GM19463 (cell line): ENCODE measurements around the gene RIMS1.

Experiments
- ATAC-seq: cut with Tn5 transposase; IDR thresholded peaks from one replicate; pipeline ENCODE4 v1.9.1; 2021; ENCODE audit warnings: mild to moderate bottlenecking, moderate library complexity; ENCODE audit not compliant: unreplicated experiment

RIMS1 gene

DNA sequence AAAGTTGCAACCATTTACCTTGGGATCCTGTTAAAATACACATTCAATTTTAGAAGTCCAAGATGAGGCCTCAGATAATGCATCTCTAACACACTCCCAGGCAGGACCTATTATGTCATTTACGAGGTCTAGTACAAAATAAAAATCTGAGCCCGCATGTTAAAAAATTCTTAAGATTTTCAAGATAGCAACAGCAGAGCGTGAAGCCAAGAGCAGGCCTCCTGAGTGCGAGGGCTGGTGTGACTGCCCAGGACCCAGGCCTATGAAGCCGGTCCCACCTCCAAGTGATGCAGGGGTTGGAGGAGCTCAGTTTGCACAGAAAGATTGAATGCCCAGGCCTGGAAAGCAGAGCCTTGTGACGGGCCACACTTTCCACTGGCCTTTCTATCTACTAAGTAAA is 524.4 kb downstream of the RIMS1 start:
- no peak for ATAC-seq

DNA sequence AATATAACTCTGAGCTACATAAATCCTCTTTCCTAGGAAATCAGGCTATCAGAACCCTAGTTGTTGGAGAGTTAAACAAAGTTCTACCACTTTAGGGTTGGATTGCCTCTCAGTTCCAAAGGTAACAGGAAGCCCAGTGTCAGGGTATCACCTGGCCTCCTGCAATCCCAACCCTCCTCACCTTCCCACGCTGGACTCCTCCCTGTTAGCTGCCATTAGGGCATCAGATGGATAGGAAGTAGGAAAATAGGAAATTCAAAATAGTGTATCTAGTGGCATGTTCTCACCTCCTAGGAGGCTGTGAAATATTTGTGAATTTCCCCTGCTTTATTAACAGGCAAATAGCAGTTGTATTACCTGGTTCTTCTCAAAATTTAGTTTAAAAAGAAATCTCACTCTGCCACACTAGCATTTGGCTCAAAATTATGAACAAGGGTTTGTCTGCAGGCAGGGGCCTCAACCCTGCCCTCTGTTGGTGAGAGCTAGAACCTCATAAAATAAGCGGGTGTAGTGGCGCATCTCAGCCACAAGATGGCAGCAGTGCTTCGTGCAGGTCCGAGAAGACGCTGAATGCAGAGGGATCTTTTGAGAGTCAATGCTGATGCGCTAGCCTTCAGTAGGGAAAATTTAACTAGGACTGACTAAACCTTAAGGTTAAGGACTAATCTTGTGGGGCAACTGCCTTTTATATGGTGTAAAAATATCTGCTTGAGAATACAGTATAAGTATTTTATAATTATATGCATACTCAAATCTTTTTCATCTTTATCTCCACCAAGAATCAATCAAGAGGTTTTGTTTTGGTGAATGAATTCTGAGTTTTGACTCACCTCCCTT is 525.7 kb downstream of the RIMS1 start:
- peak; percentile 84 for ATAC-seq

DNA sequence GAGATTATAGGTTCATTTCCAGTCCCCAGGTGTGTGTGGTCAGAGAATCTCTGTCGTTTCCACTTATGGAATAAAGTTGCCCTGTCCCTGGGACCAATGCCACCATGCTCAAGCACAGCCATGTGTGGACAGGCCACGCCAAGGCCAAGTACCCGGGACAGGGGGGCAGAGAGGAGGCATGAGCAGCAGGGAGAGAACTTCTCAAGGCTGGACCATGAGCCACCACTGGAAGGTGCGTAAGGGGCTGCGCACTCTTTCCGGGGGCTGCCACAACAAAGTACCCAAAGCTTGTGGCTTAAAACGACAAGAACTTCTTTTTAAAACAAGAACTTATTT is 526.3 kb downstream of the RIMS1 start:
- no peak for ATAC-seq

DNA sequence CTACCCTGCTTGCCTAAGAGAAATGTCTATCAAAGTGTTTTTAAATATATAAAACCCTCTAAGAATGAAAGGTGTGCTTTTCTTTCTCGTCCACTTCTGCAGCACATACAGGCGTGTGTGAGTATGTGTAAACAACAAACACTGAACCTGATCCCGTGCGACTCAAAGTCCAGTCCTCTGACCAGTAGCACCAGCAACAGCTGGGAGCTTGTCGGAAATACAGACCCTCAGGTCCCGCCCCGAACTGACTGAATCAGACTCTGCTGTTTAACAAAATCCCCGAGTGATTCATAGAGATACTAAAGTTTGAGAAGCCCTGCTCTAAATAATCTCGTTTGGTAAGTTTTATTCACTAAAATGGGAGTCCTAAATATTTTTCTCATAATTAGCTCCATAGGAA is 527.5 kb downstream of the RIMS1 start:
- no peak for ATAC-seq

DNA sequence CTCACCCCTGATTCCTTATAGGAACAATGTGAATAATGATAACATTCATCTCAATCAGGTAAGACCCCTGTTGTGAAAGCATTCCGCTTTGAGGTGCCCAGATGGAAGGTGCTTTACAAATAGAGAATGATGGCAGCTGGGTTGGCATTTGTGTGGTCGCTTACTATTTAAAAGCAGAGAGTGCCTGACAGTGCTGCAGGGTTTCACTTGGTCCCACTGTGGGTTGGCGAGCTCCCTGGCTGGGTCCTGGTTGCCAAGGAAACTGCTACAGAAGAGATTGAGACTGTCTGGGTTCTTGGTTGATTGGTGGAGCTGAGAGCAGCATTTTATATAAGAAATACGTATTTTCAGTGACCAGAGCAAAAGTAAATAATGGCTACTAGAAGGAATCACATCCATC is 528.3 kb downstream of the RIMS1 start:
- no peak for ATAC-seq

DNA sequence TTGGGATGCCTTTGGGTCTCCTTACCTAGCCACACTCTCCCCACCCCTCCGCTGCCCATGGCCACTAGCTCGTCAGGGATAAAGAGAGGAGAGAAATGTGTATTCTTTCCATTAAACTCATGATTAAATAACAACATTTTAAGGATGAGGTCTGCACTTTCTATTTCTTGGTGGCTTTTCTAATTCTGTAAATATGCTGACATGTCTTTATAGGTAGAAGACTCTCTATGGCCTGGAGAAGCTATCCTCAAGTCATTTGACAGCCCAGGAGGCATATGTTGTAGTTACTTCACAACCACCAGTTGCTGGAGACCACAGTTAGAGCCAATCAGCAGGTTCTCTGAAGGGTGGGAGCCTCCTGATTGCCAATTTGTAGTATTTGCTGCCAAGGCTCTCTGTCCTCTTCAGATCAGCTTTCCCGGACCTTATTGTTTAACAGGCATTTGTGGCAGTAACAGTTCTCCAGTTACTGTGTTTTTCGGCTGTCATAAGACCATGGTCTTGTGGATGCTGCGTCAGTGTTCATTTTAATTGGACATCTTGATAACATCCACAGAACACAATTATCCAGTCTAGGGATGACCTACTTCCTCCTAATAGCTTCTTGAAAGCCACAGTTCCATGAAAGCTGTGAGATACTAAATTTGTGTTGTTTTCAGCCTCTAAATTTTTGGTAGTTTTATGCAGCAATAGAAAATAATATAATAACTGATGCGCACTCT is 530.6 kb downstream of the RIMS1 start:
- no peak for ATAC-seq

DNA sequence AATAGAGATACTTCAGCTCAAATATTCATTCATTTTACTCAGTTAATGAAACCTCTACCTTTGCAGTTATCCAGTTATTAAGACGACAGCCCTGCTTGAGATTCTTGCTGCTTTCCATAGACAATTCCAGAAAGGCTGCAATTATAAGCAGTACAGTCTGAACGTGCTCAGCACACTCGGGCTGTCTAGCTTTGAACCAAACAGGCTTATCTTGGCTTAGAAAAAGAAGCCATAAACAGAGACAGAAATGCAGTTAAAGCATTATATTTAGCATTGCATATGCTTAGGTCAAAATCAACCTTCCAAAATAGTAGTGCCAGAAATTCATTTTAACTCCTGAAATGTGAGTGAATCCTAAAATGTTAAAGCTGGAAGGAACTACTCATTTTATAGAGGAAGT is 531.4 kb downstream of the RIMS1 start:
- ATAC-seq = no peak

DNA sequence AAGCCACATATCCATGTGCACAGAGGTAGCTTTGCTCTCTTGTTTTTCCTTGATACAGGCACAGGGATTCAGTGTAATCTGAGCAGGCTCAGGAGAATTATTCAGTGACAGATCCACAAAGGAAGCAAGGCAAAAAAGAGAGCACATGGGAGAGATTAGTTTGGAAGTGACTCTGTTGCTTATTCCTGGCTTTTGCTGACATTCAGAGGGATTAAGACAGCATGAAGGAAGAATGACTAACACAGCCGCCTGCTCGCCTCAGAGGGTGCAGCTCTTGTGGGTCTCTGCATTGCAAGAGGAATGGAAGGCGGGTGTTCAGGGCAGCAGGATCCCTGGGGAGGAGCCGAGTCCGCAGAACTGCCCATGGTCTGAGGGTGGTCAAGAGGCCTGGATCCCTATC is 532.1 kb downstream of the RIMS1 start:
- ATAC-seq = no peak

DNA sequence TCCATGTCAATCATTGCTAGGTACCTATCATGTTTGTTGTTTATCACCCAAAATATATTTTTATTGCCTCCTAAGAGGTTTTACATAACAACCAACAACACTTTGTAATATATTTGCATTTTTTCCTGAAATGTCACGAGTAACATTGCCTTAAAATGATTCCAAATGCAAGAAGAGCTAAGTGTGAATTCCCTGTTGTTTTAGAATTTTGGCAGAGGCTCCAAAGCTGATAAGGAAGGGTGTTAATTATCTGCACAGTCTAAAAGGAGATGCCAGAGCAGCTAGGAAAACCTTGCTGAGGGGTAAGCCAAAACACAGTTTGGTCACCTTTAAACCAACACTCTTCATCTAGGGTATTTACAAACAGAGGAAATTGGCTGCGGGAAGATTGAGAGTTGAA is 533.6 kb downstream of the RIMS1 start:
- ATAC-seq = no peak

DNA sequence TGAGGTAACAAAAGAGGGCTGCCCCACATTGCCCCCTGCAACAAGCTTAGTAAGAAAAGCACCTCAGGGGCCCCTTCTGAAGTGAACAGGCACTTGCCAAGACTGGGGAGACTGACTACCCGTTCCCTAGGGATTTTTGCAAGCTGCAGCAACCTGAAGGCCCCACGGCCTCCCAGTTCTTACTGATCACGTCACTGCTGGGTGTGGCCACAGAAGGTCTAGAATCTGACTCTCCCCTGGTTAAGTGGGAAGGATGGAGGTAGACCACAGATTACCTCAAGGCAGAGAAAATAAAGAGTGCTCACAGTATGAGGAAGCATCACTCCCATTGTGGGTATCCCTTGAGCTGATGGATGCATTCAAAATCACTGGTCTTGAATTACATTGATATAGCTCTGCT is 534.1 kb downstream of the RIMS1 start:
- ATAC-seq = no peak

DNA sequence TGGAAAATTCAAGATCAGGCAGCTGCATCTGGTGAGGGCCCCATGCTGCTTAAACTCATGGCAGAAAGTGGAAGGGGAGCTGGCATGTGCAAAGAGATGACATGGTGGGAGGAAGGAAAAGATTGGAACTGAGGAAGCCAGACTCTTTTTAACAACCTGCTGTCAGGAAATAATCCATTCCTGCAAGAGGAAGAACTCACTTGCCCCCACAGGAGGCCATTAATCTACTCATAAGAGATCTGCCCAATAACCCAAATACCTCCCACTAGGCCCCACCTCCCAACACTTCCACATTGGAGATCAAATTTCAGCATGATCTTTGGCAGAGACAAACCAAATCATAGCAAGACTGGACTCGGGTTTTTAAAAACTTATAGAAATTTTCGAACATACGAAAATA is 535.0 kb downstream of the RIMS1 start:
- no peak for ATAC-seq

DNA sequence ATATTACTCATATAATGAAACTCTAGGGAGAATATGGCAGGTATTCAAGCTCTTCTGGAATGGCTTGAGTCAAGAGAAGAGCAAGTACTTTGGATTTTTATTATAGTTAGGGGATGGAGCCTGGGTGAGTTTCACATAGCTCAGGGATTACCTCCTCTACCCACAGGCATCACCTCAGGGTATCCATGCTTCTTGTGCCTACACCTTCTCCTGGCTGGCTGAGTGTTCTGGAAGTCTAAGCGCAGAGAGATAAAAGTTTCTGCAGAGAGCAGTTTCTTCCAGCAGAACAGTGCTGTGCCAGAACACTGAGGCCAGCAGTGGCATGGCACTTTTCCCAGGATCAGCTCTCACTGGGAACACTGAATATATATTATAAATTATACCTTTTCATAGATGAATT is 535.8 kb downstream of the RIMS1 start:
- ATAC-seq = no peak

DNA sequence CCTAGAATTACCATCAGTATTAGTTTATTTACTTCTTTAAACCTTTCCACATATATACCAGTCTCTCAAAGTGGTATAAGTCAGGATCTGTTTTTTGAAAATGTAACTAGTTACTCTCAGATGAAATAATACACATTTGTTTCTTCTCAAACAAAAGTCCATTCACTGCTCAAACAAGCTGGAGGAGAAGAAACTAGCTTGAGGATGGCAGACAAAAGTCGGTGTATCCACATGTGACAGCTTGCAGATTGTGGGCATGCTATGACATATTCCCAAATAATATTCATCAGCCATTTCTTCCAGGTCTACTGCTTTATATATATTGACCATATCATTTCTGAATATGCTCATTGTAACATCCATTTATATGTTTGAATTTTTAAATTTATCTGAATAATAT is 538.1 kb downstream of the RIMS1 start:
- ATAC-seq = no peak

DNA sequence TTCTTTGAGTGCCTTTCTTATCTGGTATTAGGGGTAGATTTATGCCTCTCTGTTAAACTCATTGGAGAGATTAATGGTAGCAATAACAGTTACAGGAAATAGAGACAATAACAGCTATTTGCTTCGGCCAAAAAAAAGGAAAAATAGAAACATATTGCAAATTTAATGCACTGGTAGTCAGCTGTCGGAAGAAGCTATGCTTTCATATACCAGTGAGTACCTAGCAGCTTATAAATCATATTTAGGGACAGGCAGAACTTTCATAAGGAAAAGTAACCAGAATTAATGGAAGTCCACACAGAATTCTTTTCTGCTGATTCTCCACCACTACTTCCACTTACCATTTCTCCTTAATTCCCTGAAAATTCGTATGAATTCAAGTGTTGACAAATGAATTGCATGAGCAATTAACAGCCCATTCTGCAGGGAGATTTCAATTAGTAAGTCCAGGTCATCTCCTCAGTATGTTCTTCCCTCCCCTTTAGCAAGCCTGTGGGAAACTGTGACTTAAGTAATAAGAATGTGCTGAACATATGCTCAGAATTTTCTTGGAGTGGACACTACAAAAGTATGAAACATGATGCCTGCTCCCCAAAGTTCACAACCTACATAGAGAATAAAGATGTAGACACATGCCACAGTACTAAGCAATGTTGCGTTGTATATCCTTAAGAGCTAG is 538.8 kb downstream of the RIMS1 start:
- ATAC-seq = no peak

DNA sequence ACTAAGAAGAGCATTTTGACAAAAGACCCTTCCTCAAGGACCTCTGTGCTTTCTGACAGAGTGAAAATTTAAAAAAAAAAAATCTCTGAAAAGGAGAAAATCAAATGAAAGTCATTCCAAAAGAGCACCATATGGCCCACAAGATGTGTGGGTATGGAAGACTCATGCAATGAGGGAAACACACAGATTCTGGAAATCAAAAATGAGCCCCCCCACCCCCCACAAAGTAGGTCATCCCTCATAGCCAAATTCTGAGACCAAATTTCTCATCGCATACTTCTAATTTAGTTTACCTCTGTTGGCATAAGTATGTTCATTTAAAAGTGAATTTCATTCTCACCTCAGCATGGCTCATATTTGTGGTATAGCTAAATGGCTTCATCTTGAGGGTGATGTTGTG is 554.3 kb downstream of the RIMS1 start:
- no peak for ATAC-seq

DNA sequence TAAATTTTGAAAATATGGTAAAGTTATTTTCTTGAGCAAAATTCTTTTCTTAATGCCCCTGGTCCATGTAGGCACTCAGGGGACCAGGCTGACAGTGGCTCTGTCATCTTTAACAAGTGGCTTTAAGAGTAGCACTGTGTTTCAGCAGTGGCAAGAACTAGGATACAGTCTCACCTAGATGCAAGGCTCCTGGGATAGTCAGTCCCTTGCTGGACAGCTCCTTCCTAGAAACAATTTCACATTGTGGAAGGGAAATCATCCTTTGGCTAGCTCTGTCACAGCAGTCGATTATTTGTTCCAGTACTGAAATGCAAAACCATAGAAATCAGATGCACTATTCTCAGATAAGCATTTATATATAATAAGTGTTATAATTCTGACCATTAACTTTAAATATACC is 560.1 kb downstream of the RIMS1 start:
- ATAC-seq = no peak
